ENCODE measurements around the gene AKR1C1.
"Not testable (repeated sequence)": the region's sequence is repeated elsewhere in the genome, so short reads cannot be mapped to it uniquely, and the experiment has no call there.

Gene AKR1C1

DNA sequence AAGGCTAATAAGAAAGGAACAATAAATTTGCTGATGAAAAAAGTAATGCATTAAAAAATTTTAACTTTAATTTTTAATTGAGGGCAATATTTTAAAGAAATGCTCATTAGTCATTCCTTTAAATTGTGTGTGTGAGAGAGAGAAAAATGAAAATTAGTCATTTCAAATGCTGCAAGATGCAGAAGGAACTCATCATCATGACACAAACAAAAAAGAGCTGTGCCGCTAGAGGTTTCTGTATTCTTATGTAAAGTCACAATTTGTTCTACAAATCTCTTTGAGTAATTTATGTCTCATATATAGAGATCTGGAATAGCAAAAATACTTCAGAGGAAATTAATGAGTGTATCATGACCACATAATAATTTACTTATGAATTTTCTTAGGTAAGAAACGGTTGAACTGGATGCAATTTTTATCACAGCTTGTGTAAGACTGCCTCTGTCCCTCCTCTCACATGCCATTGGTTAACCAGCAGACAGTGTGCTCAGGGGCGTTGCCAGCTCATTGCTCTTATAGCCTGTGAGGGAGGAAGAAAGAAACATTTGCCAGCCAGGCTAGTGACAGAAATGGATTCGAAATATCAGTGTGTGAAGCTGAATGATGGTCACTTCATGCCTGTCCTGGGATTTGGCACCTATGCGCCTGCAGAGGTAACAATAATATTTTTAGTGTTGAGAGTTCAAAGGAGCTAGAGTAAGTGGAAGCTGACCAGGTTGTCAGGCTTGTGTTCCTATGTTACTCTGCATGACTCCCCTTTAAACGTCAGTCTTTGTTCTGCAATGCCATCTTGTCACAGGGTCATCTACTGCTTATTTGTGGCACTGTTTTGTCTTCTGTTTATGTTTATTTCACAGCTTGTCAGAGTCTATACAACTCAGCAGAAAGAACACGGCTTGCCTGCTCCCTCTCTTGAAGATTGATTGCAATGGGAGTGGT is at the start of gene AKR1C1:
TSS of gene AKR1C1 (plus strand) at position 540 of the 939 bp plus-strand sequence. CDS start at position 570, 30 bp downstream.
- not testable (repeated sequence) for DNase-seq (ENCODE audit: low spot score)

DNA sequence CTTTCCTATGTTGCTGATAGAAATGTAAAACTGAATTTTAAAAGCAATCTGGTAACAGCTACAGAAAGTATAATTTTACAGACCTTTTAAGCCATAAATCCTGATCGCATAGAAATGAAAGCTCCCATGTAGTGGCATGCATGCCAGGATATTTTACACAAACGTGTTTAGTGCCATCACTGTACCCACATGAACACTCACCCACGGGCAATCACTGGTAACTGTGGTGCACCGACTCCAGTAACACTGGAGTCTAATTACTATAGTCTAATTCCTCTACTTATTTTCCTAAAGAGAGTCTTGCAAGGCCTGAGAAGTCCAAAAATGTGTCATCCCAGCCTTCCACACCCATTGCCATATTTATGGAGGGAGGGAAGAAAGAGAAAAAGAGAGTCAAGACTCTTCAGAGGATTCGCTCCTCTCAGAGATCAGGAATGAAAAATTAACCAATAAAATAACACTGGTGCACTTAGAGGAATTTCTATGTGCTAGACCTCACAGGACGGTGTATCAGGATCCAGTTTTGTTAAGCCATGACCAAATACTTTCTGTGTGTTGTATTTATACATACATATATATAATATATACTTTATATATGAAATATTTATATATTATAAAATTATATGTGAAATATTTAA is 48.9 kb upstream of the AKR1C1 start:
- no peak for DNase-seq (ENCODE audit: low spot score)

DNA sequence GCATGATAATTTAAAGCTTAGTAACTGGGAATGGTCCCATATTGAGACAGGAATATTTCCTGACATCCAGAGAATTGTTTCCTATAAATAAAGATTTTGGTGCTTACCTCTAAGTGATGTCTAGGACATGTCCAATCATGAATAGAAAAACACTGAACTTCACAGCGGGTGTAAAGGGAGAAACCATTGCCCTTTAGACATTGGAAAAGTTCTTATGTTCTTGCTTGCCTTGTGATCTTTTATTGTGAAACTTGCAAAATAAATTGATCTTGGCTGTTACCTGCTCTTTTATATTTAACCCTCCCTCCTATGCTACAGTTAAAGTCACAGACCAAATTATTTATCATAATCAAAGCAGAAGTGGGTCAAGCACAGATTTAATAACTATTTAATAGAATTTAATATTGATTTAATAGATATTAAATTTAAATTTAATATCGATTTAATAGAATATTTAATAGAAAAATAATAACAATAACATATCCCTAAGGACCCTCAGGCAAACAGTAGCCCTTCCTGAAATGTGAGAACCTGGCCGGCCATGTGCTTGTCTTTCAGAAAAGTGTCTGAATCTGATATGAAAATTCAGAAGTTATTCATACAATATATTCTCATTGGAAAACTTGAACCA is 47.0 kb upstream of the AKR1C1 start:
- no peak for DNase-seq (ENCODE audit: low spot score)

DNA sequence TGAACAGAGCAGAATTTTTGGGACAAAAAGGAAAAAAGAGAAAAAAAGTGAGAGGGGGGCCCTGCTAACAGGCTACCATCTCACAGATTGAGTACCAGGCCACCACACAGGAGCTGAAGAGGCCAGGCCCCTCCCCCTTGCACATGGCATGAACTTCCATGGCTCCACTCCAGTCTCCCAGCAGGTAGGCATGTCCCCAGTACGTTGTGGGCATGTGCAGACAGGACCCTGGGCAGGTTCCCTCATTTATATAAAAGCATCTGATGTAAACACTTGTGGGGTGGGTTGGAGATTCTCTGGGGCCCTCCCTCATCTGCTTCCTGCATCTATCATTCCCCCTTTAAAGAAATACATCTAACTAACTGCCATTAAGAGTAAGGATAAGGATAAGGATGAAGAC is 45.0 kb upstream of the AKR1C1 start:
- no peak for DNase-seq (ENCODE audit: low spot score)

DNA sequence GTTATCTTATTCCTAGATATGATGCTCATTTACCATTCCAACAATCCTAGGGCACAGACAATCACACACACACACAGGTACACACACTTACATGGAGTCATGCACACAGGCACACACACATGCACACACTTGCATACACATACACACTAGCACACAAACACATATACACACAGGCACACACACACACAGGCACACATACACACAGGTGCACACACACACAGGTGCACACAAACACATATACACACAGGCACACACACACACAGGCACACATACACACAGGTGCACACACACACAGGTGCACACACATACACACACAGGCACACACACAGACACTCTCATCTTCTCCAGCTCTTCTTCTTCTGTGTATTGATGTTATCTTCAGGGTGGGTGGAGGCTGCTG is 38.7 kb upstream of the AKR1C1 start:
- not testable (repeated sequence) for DNase-seq (ENCODE audit: low spot score)

DNA sequence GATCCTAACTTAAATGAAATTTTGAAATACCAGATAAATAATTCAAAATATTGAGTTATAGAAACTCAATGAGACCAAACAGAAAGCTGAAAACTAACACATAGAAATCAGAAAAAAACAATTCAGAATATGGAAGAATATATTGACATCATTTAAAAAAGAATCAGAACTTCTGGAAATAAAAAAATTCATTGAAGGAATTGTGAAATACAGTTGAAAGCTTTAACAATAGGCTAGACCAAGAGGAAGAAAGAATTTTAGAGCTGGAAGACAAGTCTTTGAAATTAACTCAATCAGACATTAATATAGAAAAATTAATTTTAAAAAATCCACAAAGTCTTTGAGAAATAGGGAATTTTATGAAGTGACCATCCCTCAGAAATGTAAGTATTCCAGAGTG is 36.8 kb upstream of the AKR1C1 start:
- no peak for DNase-seq (ENCODE audit: low spot score)

DNA sequence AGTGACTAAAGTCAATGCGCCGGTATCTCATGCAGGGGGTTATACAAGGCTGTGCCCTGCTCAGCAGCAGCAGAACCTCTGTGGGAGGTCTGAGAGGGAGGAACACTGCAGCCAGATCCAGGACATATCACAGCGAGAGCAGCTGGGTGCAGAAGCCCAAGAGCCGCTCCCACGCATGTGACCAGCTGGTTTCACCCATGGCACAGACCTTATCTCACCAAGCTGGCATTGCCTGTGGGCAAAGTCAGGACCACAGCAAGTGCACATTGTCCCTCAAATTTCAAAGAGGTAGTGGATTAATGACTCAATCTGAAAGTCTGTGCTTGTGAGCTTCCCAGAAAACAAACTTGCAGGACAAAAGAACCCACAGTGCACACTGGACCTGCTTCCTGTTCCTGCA is 31.6 kb upstream of the AKR1C1 start:
- DNase-seq (ENCODE audit: low spot score) = no peak

DNA sequence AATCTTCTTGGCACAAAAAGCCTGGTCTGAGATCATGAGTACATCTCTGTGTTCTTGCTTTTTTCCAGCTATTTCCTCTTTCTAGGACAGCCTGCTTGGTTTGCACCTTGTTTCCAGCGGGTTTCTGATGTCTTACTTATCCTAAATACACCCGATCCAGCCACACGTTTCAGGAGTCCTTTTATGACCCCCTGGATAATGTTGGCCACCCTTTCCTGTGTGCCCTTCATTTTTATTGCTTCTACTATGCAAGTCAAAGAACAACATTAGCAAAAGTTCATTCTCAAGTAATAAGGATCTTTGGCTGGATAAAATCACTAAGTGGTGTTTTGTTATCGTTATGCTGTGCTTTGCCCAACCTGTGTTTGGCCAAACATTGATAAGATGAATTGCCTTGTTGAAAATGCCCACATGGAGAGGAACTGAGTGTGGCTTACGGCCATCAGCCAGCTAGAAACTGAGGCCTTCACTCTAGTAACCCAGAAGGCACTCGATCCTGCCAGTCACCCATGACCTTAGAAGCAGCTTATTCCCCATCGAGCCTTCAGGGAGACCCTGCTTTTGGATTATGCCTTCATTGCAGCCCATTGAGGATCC is 28.7 kb upstream of the AKR1C1 start:
- DNase-seq (ENCODE audit: low spot score) = no peak

DNA sequence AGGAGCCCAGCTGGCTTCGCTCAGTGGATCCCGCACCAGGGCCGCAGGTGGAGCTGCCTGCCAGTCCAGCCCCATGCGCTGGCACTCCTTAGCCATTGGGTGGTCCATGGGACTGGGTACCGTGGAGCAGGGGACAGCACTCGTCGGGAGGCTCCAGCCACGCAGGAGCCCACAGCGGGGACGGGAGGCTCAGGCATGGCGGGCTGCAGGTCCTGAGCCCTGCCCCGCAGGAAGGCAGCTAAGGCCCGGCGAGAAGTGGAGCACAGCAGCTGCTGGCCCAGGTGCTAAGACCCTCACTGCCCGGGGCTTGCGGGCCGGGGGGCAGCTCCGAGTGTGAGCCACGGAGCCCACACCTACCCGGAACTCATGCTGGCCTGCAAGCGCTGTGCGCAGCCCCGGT is 25.9 kb upstream of the AKR1C1 start:
- no peak for DNase-seq (ENCODE audit: low spot score)

DNA sequence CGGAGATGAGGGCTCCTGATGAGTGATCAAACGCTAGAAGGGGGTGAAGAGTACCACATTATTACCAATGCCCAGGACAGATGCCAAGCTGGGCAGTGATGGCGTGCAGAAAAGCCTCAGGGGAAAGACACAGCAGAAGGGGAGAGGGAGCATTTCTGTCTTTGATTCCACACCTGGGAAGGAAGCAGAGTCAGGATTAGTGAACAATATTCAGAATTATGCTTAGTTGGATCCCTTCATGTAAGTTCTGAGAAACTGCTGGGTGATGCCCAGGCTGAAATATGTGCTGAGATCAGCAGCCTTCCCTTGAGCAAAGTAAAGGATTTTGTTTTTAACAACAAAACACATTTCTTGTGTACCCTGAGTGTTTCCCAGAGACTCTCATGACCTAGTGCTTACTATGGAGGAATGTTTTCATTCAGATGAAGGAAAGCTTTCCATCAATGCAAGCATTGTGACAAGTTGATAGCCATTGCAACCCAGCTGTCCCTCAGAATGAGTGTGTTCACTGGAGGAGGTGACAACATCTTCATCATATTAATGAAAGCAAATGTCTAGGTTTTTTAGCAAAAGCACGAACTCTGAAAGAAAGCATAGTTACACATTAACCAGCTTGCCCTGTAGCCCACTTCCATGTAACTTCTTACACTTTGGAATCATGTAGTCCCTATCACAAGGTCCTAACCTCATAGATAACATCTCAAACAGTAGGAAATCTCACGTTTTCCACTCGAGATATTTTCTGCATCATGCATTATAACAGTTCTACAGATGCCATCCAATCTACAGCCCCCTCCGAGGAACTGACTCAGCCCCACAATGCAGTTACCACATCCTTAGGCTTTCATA is 23.8 kb upstream of the AKR1C1 start:
- no peak for DNase-seq (ENCODE audit: low spot score)

DNA sequence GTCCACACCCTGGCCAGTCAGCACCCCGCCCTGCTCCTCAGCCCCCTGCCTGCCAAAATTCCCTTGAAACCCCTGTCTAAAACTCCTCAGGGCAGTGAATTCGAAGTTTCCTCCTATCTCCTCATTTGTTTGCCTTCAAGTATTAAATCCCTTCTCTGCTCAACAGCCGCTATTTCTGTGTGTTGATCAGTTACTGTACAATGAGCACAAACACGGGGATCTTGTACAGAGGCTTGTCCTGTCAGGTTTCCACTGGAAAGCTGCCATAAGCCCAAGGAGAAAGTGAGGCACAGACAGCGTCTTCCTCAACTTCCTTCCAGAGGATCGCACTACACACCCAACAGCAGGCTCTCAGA is 23.2 kb upstream of the AKR1C1 start:
- DNase-seq (ENCODE audit: low spot score) = not testable (repeated sequence)

DNA sequence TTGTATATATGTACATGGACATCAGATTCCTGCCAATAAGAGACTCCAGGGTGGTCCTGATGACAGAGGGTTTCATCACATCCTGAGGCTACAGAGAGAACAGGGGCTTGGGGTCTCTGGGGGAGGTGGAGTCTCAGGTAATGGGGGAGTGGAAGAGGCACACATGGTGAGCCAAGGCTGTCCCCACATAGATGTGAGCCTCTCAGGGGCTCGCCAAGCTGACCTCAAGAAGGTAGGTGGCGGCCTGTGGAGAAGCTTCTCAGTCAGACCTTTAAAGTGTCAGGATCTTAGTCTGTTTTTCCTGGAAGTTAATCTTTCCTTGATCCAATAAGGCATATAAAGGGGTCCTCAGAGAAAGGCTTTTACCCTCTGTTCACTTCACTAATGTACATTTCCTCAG is 22.3 kb upstream of the AKR1C1 start:
- not testable (repeated sequence) for DNase-seq (ENCODE audit: low spot score)

DNA sequence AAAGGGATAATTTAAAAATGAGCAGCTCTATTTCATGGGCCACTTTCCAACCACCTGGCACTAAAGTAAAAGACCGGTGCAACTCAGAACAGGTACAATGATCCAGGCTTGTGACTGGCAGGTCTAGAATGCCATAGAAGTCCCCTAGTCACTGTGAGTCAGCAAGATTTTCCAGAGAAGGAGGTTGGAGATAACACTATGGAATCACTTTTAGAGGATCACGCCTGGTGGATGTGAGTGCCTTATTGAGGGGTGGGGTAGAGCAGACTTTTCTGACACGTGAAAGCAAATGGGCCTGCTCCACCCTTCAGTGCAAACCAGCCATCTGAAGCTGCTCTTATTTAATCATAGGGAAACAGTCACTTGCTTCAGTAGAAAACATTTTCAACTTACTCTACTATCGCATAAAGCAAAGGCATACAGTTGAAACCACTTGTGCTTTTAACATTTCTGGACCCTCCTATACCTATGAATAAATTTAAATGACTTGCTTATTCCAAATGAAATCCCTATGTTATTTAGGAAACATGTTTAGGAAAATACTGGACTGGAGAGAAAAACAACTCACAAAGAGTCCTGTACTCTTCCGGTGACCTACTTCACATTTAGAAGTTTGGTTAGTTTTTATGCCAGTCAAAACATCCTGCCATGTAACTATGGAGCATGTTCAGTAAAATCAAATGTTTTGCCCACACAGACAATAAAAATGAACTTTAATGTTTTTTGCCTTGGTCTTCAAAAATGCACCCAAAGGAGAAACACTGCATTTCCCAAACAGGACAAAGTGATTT is 21.5 kb upstream of the AKR1C1 start:
- no peak for DNase-seq (ENCODE audit: low spot score)

DNA sequence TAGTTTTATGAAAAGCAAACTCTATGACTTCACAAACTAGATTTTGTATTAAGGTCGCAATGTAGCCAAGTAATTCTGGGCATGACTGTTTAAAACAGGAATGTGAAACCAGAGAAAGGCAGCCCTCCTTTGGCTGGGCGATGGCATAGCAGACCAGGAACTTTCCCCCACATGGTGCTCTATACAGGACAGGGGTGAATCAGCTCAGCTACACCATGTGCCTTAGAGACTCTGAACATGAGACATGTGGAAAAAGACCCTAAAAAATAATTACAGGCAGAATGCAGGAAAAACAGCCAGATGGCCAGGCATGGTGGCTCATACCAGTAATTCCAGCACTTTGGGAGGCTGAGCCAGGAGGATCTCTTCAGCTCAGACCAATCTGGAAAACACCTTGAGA is 20.3 kb upstream of the AKR1C1 start:
- DNase-seq (ENCODE audit: low spot score) = not testable (repeated sequence)

DNA sequence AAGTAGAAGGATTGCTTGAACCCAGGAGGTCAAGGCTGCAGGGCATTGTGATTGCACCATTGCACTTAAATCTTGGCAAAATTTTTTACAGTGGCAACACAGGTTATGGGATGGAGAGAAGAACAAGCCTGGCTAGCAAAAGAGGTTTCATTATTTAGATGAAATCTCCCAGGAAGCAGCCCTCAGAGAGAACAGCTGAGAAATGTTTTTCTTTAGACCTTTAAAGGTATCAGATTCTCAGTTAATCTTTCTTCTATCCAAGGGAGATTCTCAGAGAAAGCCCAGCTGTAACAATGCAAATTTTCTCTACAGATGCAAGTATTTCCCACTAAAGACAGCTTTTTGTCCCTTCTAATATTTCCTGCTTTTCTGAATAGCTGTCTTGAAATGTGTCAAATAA is 19.8 kb upstream of the AKR1C1 start:
- DNase-seq (ENCODE audit: low spot score) = not testable (repeated sequence)

DNA sequence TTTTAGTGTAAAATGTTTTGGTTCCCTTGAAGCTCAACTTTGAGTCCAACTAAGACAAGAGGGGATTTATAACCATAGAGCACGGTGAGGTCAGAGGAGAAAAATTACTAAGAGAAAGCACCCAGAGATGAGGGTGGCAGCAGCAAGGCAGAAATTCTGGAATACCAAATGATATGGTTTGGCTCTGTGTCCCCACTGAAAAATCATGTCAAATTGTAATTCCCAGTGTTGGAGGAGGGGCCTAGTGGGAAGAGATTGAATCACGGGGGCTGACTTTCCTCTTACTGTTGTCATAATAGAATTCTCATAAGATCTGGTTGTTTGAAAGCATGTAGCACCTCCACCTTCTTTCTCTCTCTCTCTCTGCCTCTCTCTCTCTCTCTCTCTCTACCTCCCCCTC is 19.4 kb upstream of the AKR1C1 start:
- DNase-seq (ENCODE audit: low spot score) = no peak

DNA sequence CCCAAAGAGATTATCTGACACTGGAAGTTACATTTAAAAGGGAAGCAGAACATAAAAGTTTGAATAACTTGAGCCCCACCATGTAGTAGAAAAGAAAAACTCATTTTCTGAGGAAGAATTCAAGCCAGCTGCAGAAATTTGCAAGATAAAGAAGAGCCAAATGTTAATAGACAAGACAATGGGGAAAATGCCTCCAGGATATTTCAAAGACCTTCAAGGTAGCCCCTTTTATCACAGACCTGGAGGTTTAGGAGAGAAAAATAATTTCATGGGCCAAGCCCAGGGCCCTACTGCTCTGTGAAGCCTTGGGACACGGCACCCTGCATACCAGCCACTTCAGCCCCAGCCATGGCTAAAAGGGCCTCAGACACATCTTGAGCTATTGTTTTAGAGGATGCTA is 18.4 kb upstream of the AKR1C1 start:
- no peak for DNase-seq (ENCODE audit: low spot score)

DNA sequence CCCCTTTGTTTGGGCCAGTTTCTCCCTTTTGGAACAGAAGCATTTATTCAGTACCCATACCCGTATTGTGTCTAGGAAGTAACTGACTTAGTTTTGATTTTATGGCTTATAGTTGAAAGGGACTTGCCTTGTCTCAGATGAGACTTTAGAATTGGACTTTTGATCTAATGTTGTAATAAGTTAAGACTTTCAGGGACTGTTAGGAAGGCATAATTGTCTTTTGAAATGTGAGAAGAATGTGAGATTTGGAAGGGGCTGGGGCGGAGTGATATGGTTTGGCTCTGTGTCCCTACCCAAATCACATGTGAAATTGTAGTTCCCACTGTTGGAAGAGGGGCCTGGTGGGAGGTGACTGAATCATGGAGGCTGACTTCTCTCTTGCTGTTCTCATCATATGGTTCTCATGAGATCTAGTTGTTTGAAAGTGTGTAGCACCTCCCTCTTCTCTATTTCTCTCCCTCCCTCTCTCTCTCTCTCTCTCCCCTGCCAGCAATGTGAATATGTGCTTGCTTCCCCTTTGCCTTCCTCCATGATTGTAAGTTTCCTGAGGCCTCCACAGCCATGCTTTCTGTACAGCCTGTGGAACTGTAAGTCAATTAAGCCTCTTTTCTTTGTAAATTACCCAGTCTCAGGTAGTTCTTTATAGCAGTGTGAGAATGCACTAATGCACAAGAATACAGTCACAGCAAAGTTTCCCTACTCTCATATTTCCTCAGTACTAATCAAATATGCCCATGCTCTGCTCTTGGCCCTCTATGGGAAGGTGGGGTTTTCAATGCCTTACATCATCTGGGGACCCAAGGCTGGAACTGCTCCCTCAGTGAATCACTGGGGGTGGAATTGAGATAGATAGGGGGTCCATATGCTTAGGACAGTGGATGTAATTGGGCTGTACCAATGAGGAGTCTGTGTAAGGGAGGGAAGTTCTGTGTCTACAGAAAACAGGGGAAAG is 17.2 kb upstream of the AKR1C1 start:
- no peak for DNase-seq (ENCODE audit: low spot score)

DNA sequence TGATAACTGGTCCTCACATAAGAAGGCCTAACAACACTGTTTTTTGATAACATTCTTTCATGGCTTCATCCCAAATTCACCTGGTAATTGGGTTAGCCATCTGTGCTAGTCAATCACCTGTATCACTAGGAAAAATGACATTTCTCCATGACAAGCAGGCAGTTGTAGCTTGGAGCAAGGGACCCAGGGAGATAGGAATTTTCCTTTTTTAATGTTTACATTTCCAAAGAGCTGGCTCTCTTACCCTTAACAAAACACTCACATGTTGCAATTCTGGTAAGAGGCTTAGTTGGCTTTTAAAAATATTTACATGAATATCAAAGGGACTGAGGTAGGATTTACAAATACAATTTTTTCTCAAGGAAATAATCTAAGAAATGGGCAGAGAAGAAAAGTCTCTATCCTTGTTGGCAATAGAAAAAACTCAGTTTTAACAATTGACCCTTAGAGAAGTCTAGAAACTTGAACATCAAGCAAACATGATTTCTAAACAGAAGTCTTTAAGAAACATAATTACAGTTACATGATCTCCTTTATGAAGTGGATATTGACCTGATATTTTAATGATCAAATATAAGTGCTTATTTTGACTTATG is 16.1 kb upstream of the AKR1C1 start:
- DNase-seq (ENCODE audit: low spot score) = no peak

All from left forelimb (tissue), 1 donor.